GM21723 (cell line): ENCODE measurements around the gene NELFB.
A peak's percentile ranks its signal among the peaks of the same experiment; 100 is the strongest.

Experiments used
- ATAC-seq: cut with Tn5 transposase; IDR thresholded peaks from one replicate; pipeline ENCODE4 v1.9.1; 2021; ENCODE audit warnings: mild to moderate bottlenecking, moderate library complexity; ENCODE audit not compliant: unreplicated experiment

NELFB gene

DNA sequence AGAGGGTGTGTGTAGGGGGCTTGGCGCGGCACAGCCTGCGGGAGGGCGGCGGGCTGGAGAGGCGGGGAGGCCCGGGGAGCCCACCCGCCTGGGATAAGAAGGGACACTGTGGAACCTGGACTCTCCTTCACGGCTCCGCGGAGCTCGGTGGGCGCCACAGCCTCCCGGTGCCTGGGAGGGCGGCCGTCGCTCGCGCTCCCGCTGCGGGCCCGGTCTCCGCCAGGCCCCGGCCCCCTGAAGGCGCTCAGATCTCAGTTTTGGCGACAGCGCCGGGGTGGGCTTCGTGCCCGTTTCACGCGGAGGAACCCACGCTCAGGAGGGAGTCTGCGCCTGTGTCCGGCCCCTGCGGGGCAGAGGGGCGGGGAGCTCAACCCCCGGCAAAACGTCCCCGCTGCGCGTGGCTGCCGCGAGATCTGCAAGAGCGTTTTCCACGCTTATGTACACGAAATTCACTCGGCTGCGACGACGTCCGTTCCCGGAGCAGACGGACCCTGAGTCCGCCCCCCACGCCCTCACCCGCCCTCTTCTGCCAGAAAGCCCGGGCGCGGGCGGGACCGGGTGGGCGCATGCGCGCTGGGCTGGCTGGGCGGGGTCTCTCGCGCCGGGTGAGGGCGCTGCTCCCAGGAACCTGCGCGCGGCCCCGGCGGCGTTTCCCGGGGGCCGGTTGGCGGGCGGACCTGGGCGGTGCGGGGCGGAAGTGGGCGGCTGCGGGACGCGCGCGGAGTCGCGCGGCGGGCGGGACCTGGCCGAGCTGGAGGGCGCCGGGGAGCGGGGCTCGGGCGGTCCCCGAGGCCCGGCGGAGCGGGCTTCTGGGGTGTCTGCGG lies at the start of gene NELFB:
TSS of gene NELFB (plus strand) at position 704 of the 824 bp plus-strand sequence.
- ATAC-seq: peak; percentile 62

DNA sequence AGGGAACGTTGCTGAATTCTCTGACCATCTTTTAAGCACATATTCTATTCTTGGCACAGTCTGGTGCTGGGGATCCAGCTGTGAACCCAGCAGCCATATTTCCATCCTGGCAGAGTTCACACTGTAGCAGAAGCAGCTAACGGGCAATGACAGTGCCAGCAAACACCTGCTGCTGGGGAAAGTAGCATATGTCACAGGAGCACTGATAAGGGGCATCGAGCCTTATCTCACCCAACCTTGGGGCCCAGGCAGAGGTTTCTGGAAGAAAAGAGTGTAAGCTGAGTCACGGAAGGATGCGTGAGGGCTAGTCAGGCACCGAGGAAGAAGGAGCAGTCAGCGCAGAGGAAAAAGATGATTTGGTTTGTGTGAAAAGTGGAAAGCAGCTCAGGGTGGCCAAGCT lies 48.5 kb upstream of the NELFB start:
- no peak for ATAC-seq

DNA sequence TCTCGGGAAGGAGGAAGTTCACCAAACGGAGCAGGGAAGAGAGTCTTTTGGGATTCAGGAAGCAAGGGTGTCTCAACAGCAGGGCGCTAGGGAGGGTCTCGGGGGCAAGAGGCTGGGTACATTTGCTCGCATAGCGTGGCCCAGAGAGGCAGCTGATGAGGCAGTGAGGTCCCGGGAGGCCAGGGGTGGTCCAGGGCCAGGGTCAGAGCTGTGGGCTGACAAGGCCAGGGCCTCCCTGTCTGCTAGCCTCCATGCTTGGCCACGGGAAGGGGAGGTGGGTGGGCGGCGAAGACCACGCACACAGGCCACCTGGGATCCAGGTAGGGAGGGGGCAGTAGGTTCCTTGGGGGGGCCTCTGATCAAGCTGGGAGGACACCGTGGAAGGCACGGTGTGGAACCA lies 43.6 kb upstream of the NELFB start:
- no peak for ATAC-seq

DNA sequence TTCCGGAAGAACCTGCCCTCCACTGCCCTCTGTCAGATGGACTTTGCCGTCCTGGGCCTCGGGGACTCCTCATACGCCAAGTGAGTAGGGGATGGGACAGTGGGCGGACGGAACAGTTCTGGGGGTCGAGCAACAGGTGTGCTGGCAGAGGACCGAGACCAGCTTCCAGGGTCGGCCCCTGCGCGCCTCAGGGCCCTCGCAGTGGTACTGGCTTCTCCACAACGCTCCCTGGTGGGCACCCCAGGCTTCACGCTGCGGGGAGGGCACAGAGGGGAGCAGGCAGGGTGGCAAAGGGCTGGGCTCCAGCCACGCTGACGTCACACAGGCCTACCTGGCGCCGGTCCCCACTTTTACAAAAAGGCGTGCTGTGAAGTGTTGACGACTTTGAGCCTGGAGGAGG lies 42.6 kb upstream of the NELFB start:
- no peak for ATAC-seq

DNA sequence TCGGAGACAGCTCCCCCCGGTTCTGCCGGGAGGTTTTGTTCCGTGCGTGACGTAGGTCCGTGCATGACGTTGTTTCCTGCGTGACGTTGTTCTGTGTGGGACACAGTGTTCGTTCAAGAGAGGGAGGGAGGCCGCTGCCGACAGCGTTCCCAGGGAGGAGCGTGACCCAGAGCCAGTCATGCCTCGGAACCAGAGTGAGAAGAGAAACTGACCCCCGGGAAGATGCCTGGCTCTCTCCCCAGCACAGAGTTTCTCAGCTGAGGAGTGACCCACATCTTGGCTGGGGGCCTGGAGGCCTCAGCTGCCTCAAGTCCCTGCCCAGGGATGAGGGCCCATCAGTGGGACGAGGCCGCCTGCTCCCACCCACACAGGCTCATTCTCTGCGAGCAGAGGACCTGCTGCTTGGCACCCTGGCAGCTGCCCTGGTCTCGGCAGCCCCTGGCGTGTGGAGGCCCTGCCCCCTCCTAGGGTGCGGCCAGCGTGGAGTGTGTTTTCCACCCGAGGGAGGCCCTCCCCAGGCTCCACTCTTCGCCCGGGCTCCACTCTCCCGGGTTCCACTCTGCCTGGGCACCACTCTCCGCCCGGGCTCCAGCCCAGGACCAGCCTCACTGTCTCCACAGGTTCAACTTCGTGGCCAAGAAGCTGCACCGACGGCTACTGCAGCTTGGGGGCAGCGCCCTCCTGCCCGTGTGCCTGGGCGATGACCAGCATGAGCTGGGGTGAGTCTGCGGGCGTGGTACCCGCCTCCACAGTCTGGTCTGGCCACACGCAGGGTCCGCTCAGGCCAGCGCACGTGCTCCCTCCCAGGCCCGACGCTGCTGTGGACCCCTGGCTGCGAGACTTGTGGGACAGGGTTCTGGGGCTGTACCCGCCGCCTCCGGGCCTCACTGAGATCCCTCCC lies 41.7 kb upstream of the NELFB start:
- ATAC-seq: no peak

DNA sequence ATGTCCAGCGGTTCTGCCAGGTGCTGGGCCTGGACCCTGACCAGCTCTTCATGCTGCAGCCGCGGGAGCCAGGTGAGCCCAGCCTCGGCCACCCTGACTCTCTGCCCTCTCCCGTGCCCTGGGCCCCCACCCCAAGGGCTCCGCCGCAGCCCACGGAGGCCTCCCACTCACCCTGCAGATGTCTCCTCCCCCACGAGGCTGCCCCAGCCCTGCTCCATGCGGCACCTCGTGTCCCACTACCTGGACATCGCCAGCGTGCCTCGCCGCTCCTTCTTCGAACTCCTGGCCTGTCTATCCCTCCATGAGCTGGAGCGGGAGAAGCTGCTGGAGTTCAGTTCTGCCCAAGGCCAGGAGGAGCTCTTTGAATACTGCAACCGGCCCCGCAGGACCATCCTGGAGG lies 40.5 kb upstream of the NELFB start:
- ATAC-seq: no peak

DNA sequence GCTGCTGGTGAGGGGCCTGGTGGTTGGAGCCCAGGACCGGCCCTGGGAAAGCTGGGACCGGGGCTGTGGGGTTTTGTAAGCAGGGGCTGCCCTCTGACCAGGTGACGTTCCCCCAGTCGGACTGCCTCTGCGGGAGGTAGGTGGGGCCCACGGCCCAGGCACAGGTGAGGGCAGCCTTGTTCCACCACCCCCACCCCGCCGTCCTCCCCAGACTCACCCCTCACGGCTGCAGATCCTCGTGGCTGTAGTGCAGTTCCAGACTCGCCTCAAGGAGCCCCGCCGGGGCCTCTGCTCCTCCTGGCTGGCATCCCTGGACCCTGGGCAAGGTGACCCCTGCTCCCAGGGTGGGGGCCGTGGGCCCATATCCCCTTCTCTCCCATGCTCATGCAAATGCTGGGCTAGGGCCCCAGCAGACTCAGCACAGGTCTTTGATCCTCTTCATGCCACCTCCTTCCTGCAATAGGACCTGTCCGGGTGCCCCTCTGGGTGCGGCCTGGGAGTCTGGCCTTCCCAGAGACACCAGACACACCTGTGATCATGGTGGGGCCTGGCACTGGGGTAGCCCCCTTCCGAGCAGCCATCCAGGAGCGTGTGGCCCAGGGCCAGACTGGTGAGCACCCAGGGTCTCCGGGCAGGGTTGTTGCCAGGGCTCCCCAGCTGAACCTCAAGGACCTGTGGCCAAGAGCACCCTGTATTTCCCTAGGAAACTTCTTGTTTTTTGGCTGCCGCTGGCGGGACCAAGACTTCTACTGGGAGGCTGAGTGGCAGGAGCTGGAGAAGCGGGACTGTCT lies 39.7 kb upstream of the NELFB start:
- no peak for ATAC-seq

DNA sequence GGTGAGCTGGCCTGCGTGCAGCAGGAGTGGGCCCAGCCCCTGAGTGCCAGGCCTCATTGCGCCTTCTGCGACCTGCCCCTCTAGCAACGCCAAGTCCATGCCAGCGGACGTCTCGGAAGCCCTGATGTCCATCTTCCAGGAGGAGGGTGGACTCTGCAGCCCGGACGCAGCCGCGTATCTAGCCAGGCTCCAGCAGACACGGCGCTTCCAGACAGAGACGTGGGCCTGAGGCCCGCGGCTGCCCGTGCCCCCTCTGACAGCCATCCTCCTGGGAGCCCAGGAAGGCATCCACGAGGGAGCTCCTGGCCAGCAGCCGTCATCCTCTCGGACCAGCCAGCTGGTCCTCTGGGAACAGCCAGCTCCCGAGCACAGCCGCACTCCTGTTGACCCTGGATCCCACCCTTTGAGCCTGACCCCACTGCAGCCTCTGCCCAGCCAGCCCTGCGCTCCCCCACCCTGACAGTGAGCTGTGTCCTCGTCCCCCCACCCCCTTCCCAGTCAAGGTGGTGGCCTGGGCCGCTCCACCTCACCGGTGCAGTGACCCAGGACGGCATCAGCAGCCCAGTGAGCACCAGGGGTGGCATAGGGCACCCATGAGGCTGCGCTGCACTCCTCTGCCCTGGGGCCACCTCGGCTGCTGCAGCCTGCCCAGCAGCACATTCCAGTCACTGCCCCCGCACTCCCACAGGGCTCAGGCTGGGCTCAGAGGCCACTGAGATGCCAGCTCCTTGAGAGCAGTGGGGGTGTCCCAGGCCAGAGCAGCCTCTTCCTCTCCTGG lies 38.8 kb upstream of the NELFB start:
- no peak for ATAC-seq

DNA sequence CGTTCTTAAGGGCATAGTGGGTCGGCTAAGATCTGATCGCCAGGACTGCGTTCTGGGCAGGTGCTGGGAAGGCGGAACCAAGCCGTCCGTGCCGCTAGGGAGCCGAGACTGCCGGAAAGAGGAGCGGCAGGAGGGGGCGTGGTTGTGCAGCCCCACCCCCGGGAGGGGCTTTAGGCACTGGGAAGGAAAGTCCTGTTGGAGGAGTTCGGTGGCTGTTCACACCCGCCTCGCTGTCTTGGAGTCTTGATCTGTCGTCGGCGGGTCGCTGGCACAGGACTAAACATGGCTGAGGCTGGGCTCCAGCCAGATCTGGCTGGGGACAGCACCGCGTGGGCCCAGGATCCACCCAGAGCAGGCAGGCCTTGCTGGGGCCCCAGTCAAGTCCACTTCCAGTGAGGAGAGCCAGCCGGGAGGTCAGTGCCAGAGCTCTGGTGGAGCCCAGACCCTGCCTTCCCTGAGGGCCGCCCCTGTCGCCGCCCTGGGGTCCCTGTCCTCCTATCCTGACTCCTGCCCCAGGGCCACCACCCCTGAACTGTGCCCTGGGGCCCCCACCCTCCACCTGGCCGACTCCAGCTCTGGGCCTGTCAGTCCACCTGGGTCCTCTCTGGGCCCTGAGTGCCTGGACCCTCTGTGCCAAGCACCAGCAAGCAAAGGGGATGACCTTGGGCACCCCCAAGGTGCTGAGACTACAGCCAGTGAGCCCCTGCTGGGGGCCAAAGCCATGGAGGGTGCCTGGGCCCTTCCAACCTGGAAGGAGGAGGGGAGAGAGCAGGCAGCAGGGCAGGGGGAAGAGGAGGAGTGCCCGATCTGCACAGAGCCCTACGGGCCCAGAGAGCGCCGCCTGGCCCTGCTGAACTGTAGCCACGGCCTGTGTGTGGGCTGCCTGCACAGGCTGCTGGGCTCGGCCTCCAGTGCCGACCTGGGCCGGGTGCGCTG lies 37.6 kb upstream of the NELFB start:
- ATAC-seq: no peak

DNA sequence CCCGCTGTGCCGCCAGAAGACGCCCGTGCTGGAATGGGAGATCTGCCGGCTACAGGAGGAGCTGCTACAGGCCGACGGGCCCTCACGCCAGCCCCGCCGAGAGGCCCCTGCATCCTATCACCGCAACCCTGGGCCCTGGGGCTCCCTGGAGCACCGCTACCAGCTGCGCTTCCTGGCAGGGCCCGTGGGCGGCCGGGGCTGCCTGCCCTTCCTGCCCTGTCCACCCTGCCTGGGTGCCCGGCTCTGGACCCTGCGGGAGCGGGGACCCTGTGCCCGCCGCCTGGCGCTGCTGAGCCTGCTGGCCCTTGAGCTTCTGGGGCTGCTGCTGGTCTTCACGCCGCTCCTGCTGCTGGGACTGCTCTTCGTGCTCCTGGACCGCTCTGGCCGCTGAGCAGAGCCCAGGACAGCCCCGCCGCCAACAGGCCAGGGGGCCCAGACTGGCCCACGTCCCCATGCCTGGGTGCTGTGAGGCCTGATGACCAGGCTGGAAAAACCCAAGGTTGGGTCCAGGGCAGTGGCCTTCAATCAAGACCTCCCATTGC lies 36.8 kb upstream of the NELFB start:
- ATAC-seq: no peak

DNA sequence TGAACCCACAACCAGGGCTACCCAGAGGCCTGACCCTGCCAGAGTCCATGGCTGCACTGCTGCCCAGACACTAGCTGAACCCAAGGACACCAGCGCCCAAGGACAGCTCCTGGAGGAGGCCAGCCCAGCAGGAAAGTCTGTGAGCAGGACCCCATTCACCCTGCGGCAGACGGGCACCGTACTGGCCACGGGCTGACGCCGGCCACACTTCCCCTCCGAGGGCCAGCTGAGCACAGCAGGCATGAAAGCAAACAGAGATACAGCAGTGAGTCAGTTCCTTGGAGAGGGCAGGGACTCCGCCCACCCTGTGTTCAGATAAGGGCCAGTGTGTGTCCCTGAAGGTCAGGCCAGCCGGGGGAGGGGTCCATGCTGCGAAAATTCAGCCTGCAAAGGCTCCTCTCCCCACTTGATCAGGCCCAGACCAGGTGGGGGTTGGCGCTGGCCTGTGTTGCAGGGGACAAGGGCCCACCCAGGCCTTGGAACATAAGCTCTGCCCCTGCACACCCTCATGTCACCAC lies 36.3 kb upstream of the NELFB start:
- ATAC-seq: no peak

DNA sequence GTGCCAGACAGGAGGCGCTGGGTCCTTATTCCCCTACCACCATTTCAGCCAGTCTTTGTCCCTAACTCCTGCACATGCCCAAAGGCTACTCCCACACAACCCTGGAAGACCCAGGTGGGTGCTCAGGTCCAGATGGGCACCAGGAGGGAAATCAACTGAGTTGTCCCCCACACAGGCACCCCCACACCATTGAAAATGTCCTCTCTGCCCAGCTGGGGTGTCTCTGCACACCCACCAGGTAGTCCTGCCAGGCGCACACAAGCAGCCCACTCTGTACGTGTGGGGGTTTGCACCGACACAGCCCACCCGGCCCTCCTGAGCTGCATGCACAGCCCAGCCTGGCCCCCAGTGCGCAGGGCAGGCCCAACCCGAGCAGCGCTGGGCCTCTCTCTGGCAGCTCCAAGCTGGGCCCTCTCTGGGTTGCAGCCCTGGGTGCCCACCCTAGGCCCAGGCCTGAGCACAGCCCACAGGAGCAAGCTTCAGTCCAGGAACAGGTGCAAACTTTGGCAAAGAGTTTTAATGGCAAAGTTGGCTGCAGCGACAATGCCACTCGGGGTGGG lies 35.3 kb upstream of the NELFB start:
- ATAC-seq: no peak

DNA sequence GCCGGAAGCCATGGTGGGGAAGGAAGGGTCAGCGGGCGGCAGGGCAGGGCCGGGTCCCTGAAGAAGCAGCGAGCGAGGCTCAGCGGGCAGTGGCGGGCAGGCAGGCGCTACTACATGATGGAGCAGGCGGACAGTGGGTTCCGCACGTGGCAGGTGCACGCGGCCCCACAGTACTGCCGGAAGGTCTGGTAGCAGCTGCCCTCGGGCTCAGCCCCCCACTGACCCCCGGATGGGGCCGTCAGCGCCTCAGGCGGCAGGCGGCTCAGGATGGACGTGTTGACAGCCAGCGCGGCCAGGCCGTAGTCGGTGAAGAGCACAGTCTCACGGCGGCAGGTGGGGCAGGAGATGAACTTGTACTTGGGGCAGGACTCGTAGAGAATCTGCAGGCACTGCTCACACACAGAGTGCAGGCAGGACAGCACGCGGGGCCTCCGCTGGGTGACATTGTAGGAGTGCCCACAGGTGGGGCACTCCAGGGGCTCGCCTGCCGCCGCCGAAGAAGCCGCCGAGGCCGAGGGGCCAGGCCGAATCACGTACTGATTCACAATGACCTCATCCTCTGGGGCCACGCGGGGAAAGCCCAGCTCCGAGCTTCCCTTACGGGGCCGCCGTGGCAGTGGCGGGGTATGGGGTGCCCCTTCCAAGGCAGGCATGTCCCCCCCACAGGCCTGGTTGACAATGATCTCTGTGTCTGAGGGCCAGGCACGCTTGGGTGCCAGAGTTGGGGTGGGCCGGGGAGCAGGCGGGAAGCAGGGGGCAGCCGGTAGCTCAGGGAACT lies 34.6 kb upstream of the NELFB start:
- ATAC-seq: no peak

DNA sequence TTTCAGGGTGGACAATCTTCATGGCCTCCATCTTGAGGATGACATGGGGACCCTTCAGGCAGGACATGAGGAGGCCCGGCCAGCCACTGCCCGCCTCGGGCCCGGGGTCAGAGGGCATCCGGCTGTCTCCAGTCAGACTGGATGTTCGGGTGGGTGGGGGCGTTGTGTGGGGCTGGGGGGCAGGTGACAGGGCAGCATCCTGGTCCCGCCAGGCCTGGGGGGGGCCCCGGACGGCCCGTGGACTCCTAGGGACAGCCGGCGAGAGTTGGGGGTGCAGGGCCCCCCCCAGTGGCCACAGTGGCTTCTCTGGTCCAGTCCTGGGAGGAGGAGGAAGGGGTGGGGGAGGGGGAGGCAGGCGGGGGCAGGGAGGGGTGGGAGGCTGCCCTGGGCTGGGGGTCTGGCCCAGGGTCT lies 34.0 kb upstream of the NELFB start:
- ATAC-seq: no peak

DNA sequence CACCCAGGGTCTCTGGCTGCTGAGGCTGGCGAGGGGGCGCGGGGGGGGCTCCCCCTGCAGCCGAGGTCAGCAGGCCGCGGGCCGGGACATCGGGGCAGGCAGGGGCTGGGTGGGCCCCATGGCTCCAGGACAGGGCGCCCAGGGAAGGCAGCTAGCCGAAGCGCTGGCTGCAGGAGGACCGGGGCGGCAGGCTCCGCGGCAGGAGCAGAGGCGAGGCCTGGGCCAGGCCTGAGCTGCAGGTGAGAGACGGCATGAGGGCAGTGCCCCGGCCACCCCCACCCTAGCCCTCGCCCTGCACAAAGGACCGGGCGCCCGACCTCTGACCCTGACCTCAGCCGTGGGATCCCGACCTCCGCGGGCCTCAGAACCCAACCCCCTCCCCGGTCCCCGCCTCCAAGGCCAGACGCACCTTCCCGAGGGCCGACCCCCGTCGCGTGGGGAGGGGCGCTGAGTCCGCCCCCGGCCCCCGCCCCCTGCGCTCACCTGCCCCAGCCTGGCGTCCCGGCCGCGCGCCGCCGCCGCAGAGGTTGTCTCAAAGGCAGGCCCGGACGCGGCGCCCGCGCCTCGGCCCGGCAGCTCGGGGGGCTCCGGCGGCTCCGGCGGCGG lies 33.5 kb upstream of the NELFB start:
- ATAC-seq: no peak

DNA sequence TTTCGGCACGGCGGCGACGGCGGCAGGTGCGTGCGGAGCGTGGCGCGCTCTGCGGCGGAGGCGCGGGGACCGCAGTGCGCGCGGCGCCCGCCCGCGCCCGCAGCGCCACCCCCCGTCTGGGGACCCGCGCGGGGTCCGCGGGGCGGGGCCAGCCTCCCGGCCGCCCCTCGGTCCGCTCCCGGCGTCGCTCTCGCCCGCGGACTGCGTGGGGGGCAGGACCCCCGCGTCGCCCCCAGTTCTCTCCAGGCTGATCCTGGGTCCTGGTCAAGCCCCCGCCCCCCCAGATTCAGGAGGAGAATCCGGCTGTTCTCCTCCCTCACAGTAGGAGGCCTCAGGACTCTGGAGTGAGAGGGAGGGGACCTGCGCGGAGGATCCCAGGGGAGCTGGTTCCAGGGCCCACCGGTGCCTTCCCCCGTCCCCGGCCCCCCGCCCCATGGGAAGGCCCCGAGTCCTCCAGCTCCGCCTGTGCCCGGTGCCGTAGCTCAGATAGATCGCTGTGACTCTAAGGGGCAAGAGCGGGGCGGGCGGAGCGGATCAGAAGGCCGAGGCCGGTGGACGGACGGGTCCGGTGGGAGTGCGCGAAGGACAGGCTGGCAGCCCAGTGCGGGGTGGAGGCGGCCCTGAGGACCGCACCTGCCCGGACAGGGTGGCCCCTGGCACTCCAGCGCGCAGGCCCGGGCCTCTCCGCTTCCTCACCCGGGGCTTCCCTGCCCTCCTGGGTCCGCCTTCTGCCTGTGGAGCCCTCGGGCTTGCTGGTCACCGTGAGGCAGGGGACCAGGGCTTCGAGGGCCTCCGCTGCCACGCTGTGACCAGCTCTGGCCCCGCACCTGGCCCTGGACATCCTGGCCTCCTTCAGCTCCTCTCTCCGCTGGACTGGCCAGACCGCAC lies 32.7 kb upstream of the NELFB start, which contains the start of gene RNF208:
TSS of gene RNF208 (minus strand) at position 51 of the 888 bp plus-strand sequence. CDS start 1,028 bp downstream, outside the sequence.
- ATAC-seq: no peak
